CD4-positive, alpha-beta T cell treated with Interferon alpha-2 for 1 hour (primary cell): ENCODE measurements around the gene MACROD2.

Experiments used
- DNase-seq, 2 donors: peaks; one replicate each; pipeline ENCODE4 v3.0.0-alpha.2; 2020 to 2022

Gene MACROD2

DNA sequence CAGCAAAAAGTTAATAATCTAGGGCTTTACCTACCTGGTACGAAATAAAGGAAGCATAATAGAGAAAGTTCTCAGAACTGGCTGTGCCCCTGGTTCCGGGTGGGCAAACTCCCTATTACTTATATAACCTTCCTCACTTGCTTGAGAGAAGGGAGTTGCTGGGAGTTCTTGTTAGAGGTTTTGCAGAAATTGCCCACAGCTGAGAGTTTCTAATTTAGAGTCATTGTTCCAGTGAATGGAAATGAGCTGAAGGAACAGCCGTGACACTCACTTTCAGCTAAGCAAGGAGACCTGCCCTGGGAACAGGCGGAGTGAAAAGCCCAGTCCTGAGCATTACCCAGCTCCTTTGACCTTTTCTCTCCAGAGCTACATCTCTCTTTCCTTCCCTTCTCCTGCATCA lies 936.7 kb downstream of the MACROD2 start:
- DNase-seq = no peak

DNA sequence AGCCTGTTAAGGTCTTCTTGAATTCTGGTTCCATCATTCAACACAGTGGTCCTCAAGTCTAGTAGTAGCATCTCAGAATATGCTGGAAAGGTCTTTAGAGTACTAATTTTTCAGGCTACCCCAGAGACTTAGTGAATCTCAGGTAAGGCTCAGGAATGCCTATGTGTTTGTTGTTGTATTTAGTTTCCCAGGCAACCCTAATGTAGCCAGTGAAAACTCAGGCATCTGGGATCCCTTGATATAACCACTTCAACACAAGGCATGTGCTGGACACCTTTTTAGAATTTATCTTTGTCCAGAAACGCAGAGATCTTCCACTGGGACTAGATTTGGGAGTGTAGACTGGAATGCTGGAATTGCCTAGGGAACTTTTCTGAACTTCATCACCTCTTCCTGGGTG lies 940.0 kb downstream of the MACROD2 start:
- DNase-seq = no peak

DNA sequence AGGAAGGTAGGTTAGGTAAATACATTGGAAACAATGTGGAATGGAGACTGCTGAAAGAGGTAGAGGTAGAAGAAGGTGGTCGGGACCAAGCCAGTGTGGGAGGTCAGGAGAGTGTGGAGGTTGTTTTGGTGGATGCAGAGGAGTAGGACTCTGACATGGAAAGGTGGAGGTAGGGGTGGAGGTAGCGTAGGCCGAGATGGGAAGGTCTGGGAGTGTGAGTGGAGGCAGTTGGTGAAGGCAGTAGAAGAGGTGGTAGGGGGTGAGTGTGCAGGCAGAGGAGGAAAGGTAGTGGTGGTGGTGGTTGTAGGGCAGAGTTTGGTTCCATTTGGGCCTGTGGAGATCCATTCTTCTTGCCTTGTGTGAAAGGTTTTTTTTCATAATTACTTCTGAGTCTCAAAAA lies 941.7 kb downstream of the MACROD2 start:
- DNase-seq = no peak

DNA sequence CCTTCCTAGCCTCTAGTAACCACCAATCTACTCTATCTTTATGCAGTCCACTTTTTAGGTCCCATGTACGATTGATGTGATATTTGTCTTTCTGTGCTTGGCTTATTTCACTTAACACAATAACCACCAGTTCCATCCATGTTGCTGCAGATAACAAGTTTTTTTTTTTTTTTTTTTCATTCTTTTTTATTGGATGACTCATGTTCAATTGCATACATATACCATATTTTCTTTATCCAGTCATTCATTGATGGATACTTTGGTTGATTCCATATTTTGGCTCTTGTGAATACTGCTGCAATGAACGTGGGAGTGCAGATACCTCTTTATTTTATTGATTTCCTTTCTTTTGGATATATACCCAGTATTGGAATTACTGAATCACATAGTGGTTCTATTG lies 942.5 kb downstream of the MACROD2 start:
- DNase-seq = no peak

DNA sequence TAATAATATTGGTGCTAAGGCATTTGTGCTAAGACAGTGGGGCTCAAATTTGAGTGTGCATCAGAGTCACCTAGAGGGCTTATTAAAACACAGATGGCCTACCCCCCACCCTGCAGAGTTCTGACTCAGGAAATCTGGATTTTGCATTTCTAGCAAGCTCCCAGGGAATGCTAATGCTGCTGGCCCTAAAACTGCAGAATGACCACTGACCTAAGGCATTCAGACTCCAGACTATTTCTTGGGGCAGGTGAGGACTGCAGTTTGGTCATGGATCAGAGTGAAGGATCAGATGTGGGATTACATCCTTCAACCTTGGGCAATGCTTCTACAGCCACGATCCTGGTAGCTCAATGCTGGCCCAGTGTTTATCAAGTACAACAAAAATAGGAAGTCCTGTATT lies 952.2 kb downstream of the MACROD2 start:
- DNase-seq = no peak

DNA sequence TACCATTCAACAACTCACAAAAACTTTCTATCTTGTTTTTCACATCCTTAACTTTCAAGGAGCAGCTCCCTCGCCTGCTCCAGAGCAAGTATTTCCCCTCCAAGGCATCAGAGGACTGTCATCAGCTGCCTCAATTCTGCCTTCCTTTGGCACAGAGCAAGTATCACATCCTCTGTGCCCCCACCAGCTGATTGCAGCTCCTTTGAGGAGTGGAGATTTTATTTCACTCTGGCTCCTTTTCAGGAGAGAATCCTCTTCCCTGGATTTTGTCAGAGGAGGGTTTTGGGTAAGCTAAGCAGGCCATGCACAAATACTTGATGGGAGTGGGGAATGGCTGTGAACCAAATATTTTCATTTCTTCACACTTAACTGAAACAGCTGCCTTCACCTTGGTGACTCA lies 952.6 kb downstream of the MACROD2 start:
- DNase-seq = no peak

DNA sequence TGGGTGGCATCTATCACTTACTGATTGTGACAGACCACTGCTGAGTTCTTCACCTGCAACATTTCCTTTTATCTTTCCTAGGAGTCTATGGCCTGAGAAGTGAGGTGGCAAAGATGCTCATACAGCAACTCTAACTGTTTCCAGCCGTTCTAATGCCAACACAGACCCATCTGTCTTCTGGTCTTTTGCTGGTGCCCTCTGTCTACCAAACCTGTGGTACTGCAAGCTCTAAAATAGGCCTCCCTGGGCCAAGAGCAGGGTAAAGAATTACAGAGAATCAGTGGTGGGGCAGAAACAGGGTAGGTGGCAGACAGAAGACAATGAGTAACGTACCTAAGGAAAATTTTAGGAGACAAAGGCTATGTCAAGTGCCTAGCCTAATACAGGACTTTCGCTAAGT lies 953.1 kb downstream of the MACROD2 start:
- DNase-seq = no peak

DNA sequence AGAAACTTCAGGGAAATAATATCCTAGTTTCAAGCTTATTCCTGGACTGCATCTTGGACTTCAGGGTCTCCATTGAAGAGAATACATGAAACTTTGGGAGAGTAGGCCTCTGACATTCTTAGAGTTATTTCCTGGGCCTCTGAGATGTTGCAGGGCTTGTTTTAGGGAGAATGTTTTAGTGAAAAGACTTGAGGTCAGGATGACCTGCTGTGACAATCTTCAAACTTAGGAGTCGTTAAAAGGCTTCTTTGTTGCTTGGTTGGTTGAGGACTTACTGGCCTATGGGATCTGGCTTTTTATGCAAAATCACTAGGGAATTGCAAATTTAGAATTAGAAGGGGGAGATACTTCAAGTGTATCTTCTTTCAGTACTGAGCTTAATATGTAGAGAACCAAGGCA lies 955.3 kb downstream of the MACROD2 start:
- no peak for DNase-seq

DNA sequence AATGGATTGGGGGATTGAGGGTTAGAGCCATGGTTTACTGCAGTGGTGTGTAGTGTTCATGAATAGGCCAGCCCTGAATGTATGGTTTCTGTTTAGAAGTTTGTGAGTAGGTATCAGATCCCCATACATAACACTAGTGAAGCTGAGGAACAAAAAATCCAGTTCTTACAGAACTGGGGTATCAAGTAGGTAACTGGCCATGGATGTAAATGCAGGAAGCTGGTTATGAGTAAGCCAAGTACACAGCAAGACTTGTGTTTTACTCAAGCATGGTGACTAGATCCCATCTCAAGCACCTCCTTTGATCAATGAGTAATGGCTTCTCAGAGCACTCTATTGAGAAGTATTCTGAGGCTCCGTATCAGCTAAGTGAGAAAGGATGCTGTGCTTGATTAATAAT lies 955.8 kb downstream of the MACROD2 start:
- no peak for DNase-seq

DNA sequence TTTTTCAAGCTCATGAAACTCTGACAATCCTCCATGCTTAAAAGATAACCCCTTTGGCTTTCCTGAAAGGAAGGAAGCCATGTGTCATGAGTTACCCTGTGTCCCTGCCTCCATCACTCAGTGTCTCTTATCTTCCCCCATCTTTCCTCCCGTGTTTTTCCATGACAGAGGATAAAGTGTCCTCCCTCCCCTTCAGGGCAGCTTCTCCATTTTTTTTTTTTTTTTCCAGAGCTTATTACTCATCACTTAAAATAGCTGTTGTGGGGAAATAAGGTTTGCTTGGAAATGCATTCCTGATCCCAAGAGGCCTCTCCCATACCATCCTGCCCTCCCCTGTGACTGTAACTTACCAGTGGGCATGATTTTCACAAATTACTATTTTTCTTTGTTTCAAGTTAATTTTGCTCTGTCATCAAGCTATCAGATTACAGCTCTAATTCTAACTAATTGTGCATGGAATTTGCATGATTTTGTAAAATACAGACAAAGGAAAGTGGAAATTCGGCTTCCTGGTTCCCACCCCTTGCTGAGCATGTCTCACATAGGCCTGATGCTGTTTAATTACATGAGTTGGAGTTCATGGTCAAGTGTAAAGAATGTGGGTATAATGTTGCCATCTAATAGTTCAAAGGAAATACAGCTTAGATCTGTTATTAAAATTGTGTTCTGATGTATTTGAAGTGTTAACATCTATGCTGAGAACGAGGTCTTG lies 956.5 kb downstream of the MACROD2 start:
- DNase-seq = no peak

DNA sequence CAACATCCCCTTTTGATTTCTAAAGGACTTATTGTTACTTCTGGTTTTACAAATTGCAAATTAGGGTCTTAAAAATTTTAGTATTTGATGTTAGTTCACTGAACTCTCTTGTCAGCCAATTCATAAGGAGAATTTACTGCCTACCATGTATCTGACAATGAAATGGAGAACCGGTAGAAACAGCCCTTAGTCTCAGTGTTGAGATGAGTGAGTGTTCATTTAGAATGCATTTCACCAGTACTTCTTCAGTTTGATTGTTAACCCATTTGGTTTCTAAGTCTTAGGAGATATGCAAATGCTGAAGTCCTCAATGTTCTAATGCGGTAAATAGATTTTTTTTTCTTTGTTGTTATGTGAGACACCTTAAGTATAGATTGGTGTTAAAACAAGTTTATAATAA lies 958.4 kb downstream of the MACROD2 start:
- no peak for DNase-seq

DNA sequence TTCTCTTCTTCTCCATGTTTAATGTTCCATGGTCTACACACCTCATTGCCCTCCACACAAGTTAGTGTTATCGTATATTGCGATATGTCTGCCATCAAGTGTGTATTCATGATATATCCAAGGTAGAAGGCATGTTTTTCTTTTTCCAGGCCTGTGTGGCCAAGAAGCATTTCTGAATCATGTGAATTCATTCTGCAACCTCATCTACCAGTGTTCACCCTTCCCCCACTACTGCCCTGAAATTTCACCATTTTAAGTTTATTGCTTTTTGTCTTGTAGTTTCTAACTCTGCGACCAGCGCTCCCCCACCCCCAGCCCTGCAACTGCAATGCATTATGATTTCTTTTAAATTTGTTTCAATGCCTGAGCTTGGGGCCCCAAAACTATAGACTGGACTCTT lies 960.1 kb downstream of the MACROD2 start:
- DNase-seq = no peak

DNA sequence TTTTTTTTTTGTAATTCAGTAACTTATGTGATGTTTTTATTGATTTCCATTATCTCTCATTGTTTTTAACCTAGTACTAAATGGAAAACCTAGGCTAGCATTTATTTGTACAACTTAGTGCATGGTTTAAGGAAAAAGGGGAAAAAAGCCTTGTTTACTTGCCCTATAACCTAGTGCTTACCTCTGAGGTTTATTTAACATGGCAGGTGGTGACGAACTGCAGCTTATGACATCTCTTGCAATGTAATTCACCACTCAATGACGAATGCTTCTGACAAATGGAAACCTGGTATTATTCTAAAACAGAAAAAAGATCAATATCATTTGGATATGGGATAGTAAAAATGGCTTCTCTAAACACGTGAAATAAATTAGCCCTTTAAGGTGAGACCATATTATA lies 960.7 kb downstream of the MACROD2 start:
- no peak for DNase-seq

DNA sequence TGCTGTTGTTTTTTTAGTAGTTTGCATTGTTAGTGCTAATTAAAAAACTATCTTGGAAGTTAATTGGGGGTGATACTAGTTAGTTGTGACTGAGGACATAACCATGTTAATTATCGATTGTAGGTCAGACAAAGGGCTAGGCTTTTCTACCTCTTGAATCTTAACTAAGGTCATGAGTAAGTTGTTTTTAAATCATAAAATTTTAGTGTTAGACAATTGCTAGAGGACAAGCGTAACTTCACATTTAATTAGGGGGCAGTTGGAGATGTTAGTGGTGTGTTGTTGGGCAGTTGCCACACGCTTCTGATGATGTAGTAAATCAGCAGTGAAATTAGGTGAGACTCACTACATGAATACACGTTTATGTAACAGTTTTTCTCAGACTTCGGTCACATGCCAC lies 961.2 kb downstream of the MACROD2 start:
- no peak for DNase-seq

DNA sequence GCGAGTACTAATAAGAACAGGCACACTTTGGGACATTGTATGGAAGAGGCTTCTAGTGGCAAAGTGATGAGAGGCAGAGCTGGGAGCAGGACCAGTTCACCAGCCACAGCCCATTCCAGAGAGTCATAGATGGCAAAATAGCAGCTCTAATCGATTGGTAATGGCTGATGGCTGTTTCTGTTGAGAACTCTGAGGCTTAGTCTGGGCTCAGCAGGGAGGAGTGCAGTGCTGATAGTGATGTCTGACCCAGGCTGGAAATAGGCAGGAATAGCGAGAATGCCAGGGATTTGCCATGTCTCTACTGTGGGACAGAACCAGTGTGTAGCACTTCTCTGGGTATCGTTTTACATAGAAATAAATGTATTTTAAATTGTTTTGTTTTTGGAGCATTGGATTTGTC lies 962.1 kb downstream of the MACROD2 start:
- DNase-seq = no peak

DNA sequence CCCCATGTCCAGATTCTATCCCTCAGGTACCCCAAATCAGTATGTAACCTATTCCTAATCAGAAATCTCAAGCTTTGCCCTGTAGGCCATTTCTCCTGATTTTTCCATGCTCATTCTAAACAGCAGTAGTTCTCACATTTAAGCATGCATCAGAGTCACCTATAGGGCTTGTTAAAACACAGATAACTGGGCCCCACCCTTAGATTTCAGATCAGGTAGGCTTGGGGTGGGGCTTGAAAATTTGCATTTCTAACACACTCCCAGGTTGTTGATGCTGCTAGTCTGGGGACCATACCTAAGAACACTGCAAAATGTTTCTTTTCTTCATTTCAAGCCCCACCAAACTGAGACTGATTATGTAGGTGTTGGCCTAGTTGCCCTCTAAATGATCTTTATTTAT lies 963.3 kb downstream of the MACROD2 start:
- no peak for DNase-seq

DNA sequence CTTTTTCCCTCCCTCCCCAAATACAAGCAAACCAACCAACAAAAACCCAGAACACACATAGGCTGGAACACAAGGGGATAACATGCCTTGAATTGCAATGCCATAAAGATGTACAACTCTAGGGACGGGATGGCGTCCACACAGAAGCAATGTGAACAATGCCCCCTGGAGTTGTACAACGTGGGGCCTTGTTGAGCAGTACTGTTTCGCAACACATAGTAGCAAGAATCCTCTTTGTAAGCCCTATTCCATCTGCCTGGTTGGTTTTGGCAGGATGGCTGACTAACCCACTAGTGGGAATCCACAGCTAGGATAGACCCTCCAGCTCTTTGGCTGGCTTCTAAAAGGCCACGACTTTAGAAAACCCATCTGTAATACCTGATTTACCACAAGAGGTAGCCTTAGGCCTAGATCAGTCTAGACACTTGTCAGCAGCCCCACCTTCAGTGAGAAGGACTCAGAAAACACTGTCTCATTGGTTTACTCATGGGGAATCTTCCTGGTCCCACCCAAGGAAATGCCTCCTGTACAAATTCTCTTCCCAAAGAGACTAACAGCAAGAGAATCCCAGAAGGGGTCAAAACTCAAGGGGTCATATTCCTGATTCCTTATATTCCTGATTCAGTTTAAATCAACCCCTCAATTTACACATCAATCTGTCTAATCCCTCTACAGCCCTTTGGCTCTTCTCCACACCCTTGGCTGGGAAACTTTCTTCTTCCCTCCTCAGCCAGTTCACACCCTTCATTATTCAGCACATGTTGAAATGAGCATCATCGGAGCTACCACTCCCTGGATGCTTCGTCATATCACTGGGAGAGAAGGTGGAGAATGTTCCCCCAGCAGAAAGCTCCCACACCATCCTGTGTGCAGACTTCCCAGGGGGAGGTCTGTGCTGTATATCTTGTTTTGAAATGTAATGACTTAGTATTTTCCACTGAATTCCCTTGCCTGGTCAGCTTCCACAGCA lies 964.5 kb downstream of the MACROD2 start:
- DNase-seq = no peak

DNA sequence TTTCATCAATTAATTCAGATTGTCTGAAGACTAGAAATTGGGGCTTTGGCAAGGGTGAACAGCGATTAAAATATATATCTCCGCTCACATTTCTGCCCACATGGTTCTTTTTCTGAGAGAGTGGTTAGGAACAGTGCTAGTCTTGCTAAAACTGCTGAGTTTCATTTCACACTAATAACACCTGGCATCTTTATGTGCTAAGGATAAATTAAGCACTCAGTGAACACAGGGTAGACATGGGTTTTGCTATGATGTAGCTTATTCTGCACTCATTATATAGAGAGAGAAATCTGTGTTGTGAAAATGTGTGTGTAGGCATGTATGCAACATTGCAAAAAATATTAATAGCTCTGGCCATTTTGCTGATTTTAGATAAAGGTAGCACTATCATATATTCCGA lies 965.5 kb downstream of the MACROD2 start:
- DNase-seq = no peak

DNA sequence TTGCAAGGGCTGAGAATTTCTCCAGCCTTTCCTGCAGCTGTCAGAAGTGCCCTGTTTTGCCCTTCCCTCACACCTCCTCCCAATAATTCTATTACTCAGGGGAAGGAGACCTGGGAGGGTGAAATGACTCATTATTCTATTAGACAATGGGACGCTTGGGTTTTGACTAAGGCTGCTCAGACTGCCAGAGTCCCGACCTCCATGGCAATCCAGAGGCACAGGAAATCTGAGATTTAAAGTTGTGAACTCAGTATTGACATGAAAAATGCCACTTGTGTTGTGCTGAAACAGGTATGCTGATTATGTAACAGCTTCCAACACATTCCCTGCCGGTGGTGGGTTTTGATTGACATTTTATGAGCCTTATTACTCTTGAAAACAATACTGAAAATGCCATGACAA lies 967.9 kb downstream of the MACROD2 start:
- no peak for DNase-seq

DNA sequence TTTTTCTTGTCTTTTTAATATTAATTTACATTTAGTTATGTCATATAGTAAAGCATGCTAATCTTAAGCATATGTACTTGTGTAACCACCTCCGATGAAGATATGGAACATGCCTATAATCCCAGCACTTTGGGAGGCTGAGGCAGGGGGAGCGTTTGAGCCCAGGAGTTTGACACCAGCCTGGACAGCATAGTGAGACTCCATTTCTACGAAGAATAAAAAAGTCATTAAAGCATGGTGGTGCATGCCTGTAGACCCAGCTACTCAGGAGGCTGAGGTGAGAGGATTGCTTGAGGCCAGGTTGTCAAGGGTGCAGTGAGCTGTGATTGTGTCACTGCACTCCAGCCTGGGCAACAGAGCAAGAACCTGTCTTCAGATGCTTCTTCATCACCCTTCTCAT lies 970.9 kb downstream of the MACROD2 start:
- no peak for DNase-seq

DNA sequence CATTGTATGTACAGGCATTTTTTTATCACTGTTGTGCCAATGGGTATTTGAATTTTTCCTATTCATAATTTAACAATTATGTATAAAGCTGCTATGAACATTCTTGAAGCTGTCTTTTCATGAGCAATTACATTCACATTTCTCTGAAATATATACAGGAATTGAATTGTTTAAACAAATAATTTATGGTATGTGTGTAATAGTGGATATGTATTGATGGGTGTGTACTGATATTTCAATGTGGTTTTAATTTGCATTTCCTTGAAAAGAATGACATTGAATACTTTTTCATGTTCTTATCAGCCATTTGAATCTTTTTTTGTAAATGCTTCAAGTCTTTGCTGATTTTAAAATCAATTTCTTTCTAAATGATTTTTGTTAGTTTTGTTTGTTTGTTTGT lies 971.5 kb downstream of the MACROD2 start:
- no peak for DNase-seq

DNA sequence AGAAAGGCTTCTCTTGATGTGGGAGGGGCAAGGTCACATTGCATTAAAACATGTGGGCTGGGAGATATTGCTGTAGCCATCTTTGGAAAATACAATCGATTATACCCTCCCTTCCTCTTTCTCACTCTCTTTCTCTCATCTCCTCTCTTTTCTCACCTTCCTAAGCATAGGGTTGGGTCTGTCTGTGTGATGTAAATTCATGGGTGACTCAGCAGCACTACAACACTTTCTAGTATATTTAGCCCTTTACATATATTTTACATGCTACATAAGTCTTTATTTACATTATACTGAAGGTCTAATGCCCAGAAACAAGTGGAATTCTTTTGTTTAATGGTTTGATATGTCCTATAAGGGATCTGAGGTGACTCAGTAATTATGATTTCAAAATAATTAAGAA lies 976.9 kb downstream of the MACROD2 start:
- DNase-seq = no peak

DNA sequence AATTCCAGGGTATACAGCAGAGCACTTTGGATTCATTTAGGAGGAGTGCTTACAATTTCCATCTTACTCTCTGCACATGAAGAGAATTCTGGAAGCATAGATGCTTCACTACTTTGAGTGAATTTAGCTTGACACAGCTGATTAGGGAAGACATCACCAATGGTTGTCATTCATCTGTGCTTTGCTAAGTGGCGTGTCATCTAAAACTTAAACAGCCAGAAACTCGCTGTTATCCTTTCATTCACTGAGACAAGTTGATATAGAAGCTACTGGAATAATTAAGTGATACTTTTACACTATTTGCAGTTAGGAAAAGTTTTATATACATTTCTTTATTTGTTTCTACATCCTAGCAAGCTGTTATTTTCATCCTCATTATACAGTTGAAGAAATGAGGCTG lies 977.4 kb downstream of the MACROD2 start:
- DNase-seq = no peak

DNA sequence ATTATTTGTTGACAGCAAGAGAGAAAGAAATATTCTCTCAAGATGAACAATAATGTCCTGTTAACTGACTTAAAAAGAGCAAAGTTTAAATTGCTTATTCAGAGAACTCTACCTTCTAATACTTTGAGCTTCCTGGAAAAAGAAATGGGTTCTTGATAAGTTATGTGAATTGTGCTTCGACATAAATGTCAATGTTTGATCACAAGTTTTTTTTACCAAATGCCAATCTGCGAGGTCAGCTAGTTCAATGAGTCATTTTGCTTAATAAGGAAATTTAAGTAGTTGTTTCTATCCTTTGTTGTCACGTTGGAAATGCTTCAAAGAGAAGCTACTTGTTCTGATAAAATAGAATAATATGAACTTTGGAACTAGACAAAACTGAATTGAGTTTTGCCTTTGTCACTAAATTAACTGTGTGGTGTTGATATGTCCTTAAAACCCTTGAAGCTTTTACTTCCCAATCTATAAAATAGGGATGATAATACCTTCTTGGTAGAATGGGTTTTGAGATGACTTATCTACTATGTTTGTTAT lies 984.2 kb downstream of the MACROD2 start:
- DNase-seq = no peak
